ENCODE results near the gene CACNA1H.
"Not testable (repeated sequence)": the region's sequence is repeated elsewhere in the genome, so short reads cannot be mapped to it uniquely, and the experiment has no call there.

DNA sequence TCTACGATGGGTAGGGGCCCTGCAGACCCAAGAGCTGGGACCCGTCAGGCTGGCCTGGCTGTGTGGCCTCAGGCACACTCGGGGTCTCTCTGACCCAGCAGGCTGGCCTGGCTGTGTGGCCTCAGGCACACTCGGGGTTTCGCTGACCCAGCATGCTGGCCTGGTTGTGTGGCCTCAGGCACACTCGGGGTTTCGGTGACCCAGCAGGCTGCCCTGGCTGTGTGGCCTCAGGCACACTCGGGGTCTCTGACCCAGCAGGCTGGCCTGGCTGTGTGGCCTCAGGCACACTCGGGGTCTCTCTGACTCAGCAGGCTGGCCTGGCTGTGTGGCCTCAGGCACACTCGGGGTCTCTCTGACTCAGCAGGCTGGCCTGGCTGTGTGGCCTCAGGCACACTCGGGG, 37.9 kb downstream of the CACNA1H start:
- not testable (repeated sequence) for TF ChIP-seq EZH2phosphoT487 (IDR thresholded peaks at IDR 0.05; ENCODE audit: borderline replicate concordance, low read length)
- TF ChIP-seq, protein P1, sequence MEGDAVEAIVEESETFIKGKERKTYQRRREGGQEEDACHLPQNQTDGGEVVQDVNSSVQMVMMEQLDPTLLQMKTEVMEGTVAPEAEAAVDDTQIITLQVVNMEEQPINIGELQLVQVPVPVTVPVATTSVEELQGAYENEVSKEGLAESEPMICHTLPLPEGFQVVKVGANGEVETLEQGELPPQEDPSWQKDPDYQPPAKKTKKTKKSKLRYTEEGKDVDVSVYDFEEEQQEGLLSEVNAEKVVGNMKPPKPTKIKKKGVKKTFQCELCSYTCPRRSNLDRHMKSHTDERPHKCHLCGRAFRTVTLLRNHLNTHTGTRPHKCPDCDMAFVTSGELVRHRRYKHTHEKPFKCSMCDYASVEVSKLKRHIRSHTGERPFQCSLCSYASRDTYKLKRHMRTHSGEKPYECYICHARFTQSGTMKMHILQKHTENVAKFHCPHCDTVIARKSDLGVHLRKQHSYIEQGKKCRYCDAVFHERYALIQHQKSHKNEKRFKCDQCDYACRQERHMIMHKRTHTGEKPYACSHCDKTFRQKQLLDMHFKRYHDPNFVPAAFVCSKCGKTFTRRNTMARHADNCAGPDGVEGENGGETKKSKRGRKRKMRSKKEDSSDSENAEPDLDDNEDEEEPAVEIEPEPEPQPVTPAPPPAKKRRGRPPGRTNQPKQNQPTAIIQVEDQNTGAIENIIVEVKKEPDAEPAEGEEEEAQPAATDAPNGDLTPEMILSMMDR (IDR thresholded peaks at IDR 0.05; ENCODE audit: low read depth, low read length, poor library complexity, severe bottlenecking) = not testable (repeated sequence)

All from DOHH2 (cell line).